Naive thymus-derived CD4-positive, alpha-beta T cell (primary cell): ENCODE results near the gene AGAP1. TPM values are rescaled to one million over a fixed set of nuclear protein-coding genes. Genes with fewer than 3 reads are reported as not detected.
A peak's percentile ranks its signal among the peaks of the same experiment; 100 is the strongest.

Experiments used
- ATAC-seq: fragments of 150-1000 bp; cut with Tn5 transposase; 2 replicates; pipeline ENCODE4 v1.10.0; 2021; ENCODE audit warnings: mild to moderate bottlenecking, moderate library complexity
- CTCF ChIA-PET: fragments of 350-600 bp; sonication (Branson Sonifier 250); formaldehyde crosslinking; loops from one replicate; lab custom pipeline; 2021; ENCODE audit warnings: antibody characterized with exemption; lab: Charles Lee
- POLR2A ChIA-PET: fragments of 350-600 bp; sonication (Branson Sonifier 250); formaldehyde crosslinking; loops from one replicate; lab custom pipeline; 2021; ENCODE audit warnings: antibody characterized with exemption, inconsistent platforms; lab: Charles Lee
- DNase-seq, 9 donors: peaks; one replicate each; pipeline versions ENCODE4 v3.0.0 to v3.0.0-alpha.2; 2020 to 2022; ENCODE audit warnings: mixed read lengths in 1 of 9
- H3K27ac ChIP-seq: one replicate; pipeline ENCODE4 v1.7.0; 2013; ENCODE audit warnings: mild to moderate bottlenecking, low read depth, low read length, moderate library complexity
- H3K27me3 ChIP-seq, 2 donors: one replicate each; pipeline ENCODE4 v1.7.0; 2013; ENCODE audit warnings: low read length in 2 of 2, mild to moderate bottlenecking in 2 of 2, moderate library complexity in 2 of 2; ENCODE audit not compliant: control insufficient read depth in 2 of 2, insufficient read depth in 2 of 2
- H3K36me3 ChIP-seq, 3 experiments: 1 replicate in 2 of 3; 2 replicates in 1 of 3; pipeline ENCODE4 v1.7.0; 2013; ENCODE audit warnings: low read length in 3 of 3, mild to moderate bottlenecking in 3 of 3, moderate library complexity in 1 of 3; ENCODE audit not compliant: insufficient read depth in 3 of 3, control insufficient read depth in 2 of 3
- H3K4me1 ChIP-seq, 2 donors: one replicate each; pipeline ENCODE4 v1.7.0; 2013; ENCODE audit warnings: low read length in 2 of 2, mild to moderate bottlenecking in 2 of 2, moderate library complexity in 1 of 2; ENCODE audit not compliant: control insufficient read depth in 2 of 2, insufficient read depth in 2 of 2
- H3K4me3 ChIP-seq: 2 replicates; pipeline ENCODE4 v1.7.0; 2013; ENCODE audit warnings: mild to moderate bottlenecking, low read length
- H3K9me3 ChIP-seq, 3 experiments: 1 replicate in 2 of 3; 2 replicates in 1 of 3; pipeline ENCODE4 v1.7.0; 2013; ENCODE audit warnings: low read length in 3 of 3; ENCODE audit not compliant: control insufficient read depth in 2 of 3
- H3K27ac Mint-ChIP-seq, 9 donors: one replicate each; pipeline ENCODE4 v1.8.0; 2020 to 2022; ENCODE audit warnings: mixed read lengths in 9 of 9, mild to moderate bottlenecking in 8 of 9, moderate library complexity in 5 of 9, inconsistent platforms in 2 of 9
- H3K27me3 Mint-ChIP-seq, 5 donors: one replicate each; pipeline ENCODE4 v1.8.0; 2021 to 2022; ENCODE audit warnings: mixed read lengths in 5 of 5, mild to moderate bottlenecking in 1 of 5
- H3K36me3 Mint-ChIP-seq, 5 donors: one replicate each; pipeline ENCODE4 v1.8.0; 2020 to 2022; ENCODE audit warnings: mixed read lengths in 5 of 5, mild to moderate bottlenecking in 3 of 5, inconsistent platforms in 1 of 5
- H3K4me1 Mint-ChIP-seq, 7 donors: one replicate each; pipeline ENCODE4 v1.8.0; 2020 to 2022; ENCODE audit warnings: mixed read lengths in 7 of 7, mild to moderate bottlenecking in 3 of 7, inconsistent platforms in 1 of 7
- H3K4me3 Mint-ChIP-seq, 10 donors: one replicate each; pipeline ENCODE4 v1.8.0; 2020 to 2022; ENCODE audit warnings: mild to moderate bottlenecking in 10 of 10, mixed read lengths in 10 of 10, moderate library complexity in 6 of 10, inconsistent platforms in 2 of 10
- H3K9me3 Mint-ChIP-seq, 11 donors: one replicate each; pipeline ENCODE4 v1.8.0; 2020 to 2022; ENCODE audit warnings: mixed read lengths in 11 of 11, mild to moderate bottlenecking in 4 of 11, inconsistent platforms in 1 of 11, moderate library complexity in 1 of 11
- intact Hi-C, 2 donors: fragments of 100-400 bp; cut with micrococcal nuclease; formaldehyde crosslinking; loops; one replicate each; pipeline ENCODE4 v1.15.1; 2023
- polyA plus RNA-seq, 2 donors: library from polyadenylated mRNA; unstranded; fragments of 300-500 nt; fragmentation: Illumina TruSeq; gene quantifications; one replicate each; pipeline ENCODE4 v1.2.3, GENCODE V29; 2021
- total RNA-seq, 6 experiments: library from RNA in 5 of 6; stranded (reverse) in 5 of 6; gene quantifications; 1 replicate in 5 of 6; 2 replicates in 1 of 6; pipeline ENCODE4 v1.2.3 and lab custom pipeline; 2021 to 2026

AGAP1 gene
- 1 to 10 TPM in 2 of 5 experiments, under 1 TPM in 3; 0.35 to 9.6 (median 0.85) TPM for total RNA-seq
- not detected for polyA plus RNA-seq
- not detected for total RNA-seq (lab: John Stamatoyannopoulos, UW)

DNA sequence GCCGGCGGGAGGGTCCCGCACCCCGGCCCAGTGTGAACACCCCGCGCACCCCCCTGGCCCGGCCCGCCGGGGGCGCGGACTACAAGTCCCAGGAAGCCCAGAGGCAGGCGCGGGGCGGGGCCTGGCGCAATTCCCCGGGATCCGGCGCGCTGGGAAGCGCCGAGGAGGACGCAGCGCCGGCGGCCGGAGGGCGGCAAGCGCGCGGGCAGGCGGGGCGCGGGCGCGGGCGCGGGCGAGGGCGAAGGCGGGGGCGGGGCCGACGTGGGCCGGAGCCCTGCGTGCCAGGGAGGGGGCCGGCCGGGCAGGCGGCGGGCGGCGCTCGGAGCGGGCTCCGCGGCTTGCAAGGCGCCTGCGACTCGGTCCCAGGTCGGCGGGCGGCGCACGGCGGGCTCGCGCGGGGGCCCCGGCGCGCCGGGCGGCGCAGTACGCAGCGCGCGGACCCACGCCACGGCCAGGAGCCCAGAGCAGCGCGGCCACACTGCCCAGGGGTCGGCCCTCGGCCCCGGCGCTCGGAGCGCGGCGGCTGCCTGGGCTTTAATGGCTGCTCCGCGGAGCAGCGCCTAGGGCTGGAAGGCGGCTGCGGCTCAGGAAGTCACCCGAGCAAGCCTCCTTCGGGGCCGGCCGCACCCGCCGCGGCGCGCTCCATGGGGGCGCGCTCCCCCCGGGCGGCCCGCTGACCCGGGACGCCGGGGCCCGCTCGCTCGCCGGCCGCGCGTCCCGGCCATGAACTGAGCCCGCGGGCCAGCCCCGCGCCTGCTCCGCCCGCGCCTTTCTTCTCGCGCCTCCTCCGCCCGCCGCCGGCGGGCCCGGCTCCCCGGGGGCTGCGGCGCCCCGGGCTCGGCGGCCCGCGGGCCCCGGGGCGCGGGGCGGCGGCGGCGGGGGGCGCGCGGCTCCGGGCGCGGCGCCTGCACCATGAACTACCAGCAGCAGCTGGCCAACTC, at the start of gene AGAP1:
AGAP1 (plus strand) TSS at position 269 of the 941 bp plus-strand sequence.
- CTCF ChIA-PET, result no interaction called here
- Histone ChIP-seq H3K27ac (no peak within 1 kb of the TSS), H3K4me3 (no peak within 1 kb of the TSS)

DNA sequence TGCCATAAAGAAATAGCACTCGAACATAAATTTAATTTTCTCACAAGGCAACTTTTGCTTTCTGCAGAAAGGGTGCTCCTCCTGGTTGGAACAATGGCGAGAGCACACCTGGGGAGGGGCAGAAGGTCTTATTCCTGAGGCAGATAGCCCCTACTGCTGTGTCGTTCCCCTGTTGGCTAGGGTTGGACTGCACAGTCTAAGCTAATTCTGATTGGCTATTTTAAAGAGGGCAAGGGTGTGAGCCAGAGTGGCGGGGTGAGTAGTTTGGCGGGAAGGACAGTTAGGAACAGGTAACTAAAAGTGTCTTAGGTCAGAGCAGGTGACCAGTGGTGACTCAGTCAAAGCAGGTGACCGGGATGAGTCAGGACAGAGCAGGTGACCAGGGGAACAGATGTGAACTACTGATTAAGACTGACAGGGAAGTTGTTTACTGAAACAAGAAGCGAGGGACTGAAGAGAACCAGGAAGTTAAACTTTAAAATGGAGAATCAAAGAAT, 49.7 kb upstream of the AGAP1 start:
- CTCF ChIA-PET, result no interaction called here
- no peak overlapping the region for H3K4me3 Mint-ChIP-seq
- Histone ChIP-seq H3K9me3 (no peaks in the 10 kb centered on the region), H3K36me3 (no peaks in the 10 kb centered on the region), H3K27me3 (no peaks in the 10 kb centered on the region), H3K4me3 (no peak overlapping the region), H3K27ac (no peak overlapping the region), H3K4me1 (no peaks in the 10 kb centered on the region)
- no peak overlapping the region for H3K27ac Mint-ChIP-seq
- H3K9me3 Mint-ChIP-seq, result peaks cover 0 to 5% (median 3%) of the 10 kb centered on the region in 11 donors
- ATAC-seq (no peak), DNase-seq (no peak)
- intact Hi-C loops, result no loop called here
- POLR2A ChIA-PET, result no interaction called here
- H3K27me3 Mint-ChIP-seq, result peaks cover 0 to 37% (median 8%) of the 10 kb centered on the region in 5 donors
- no peaks in the 10 kb centered on the region for H3K36me3 Mint-ChIP-seq
- H3K4me1 Mint-ChIP-seq, result no peaks in the 10 kb centered on the region

More for the DNA sequence above, at the start of gene AGAP1:
- Mint-ChIP-seq H3K9me3 (peaks cover 0 to 13% (median 3%) of the 10 kb centered on the region in 11 donors), H3K36me3 (peaks cover 0 to 8% (median 4%) of the 10 kb centered on the region in 5 donors), H3K27me3 (peaks cover 54 to 71% (median 66%) of the 10 kb centered on the region in 5 donors), H3K4me1 (peaks cover 2 to 26% (median 18%) of the 10 kb centered on the region in 7 donors), H3K4me3 (peak within 1 kb of the TSS; percentile 56 to 96 (median 78)), H3K27ac (peak within 1 kb of the TSS in 1 of 9 donors; percentile 46)
- POLR2A ChIA-PET, result no interaction called here
- Histone ChIP-seq H3K9me3 (no peaks in the 10 kb centered on the region), H3K4me1 (no peaks in the 10 kb centered on the region), H3K27me3 (peaks cover 0 to 6% of the 10 kb centered on the region in 2 donors), H3K36me3 (no peaks in the 10 kb centered on the region)
- DNase-seq (peak in 1 of 9 donors; percentile 33), ATAC-seq (no peak)
- intact Hi-C loops, result no loop called here

DNA sequence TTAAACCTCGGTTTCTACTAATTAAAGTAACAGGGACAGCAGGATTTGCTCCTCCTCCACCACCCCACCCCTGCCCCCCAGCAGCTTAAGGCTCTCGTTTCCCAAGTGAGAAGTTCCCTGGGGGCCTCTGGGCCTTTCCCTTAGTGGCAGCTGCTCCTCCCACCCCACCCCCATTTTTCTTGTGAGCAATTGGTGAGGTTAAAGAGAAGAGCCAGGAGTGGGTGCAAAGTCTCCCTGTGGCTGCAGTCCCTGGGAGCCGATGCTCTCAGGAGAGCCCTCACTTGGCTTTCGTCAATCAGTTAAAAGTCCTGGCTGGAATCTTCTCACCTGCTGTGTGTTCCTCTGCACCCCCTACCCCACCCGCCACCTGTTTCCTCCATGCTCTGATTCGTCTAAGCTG, 48.7 kb upstream of the AGAP1 start:
- DNase-seq, result no peak
- CTCF ChIA-PET, result no interaction called here
- intact Hi-C loops, result no loop called here
- H3K4me1 Mint-ChIP-seq, result no peaks in the 10 kb centered on the region
- H3K4me1 ChIP-seq, result no peaks in the 10 kb centered on the region
- no peaks in the 10 kb centered on the region for H3K36me3 ChIP-seq
- no peak overlapping the region for H3K27ac ChIP-seq
- H3K27ac Mint-ChIP-seq, result no peak overlapping the region
- peaks cover 0 to 32% (median 5%) of the 10 kb centered on the region in 5 donors for H3K27me3 Mint-ChIP-seq
- no peak for ATAC-seq
- no peaks in the 10 kb centered on the region for H3K27me3 ChIP-seq
- POLR2A ChIA-PET, result no interaction called here
- H3K36me3 Mint-ChIP-seq, result no peaks in the 10 kb centered on the region
- no peak overlapping the region for H3K4me3 Mint-ChIP-seq
- peaks cover 0 to 5% (median 2%) of the 10 kb centered on the region in 11 donors for H3K9me3 Mint-ChIP-seq
- no peaks in the 10 kb centered on the region for H3K9me3 ChIP-seq
- no peak overlapping the region for H3K4me3 ChIP-seq

DNA sequence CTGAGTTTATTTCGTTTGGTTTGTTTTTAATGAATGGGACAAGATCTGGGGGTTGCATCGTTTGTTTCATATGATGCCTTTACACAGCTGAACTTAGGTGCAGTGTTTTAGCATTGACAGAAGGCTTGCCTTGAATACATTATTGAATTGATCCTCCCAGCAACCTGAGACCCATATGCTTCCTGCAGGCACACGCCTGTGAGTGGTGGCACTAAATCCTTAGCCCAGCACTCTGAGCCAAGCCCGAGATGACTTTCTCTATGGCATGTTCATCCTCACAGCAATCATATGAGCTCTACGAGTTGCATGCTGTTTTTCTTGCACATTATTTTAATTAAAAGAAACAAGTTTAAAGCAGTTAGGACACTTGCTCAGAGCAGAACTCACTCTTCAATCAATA, 47.8 kb upstream of the AGAP1 start:
- Mint-ChIP-seq H3K36me3 (no peaks in the 10 kb centered on the region), H3K4me3 (no peak overlapping the region), H3K27ac (no peak overlapping the region), H3K9me3 (peaks cover 0 to 5% (median 2%) of the 10 kb centered on the region in 11 donors), H3K27me3 (peaks cover 0 to 30% (median 4%) of the 10 kb centered on the region in 5 donors), H3K4me1 (no peaks in the 10 kb centered on the region)
- Histone ChIP-seq H3K36me3 (no peaks in the 10 kb centered on the region), H3K4me1 (no peaks in the 10 kb centered on the region), H3K9me3 (no peaks in the 10 kb centered on the region), H3K27me3 (no peaks in the 10 kb centered on the region), H3K27ac (no peak overlapping the region), H3K4me3 (no peak overlapping the region)
- POLR2A ChIA-PET, result no interaction called here
- CTCF ChIA-PET, result interaction anchor here (0.7 kb wide), 1 partner anchor 356 kb away, joined by 7 read pairs; no protein-coding TSS in a partner anchor
- intact Hi-C loops, result no loop called here
- DNase-seq, result no peak
- ATAC-seq, result no peak

DNA sequence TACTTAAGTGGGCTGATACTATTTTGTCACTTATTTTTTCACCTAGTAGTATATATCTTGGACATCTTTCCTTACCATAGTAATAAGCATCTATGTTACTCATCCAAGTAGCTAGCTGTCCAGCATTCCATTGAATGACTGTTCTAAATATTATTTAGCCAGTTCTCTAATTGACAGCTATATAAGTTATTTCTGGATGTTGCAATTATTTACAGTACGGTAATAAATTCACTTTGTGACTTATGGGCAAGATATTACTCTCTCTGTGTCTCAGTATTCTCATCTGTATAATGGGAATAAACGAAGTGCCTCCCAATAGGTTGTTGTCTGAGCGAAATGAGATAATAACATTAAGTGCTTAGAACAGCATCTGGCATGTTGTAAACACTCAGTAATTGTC, 46.6 kb upstream of the AGAP1 start:
- no peaks in the 10 kb centered on the region for H3K36me3 ChIP-seq
- H3K9me3 ChIP-seq, result no peaks in the 10 kb centered on the region
- no peak overlapping the region for H3K4me3 Mint-ChIP-seq
- no peaks in the 10 kb centered on the region for H3K36me3 Mint-ChIP-seq
- no peaks in the 10 kb centered on the region for H3K4me1 ChIP-seq
- ATAC-seq, result no peak
- H3K4me1 Mint-ChIP-seq, result no peaks in the 10 kb centered on the region
- no peak overlapping the region for H3K4me3 ChIP-seq
- no peak overlapping the region for H3K27ac ChIP-seq
- no peak overlapping the region for H3K27ac Mint-ChIP-seq
- intact Hi-C loops, result no loop called here
- ChIA-PET POLR2A (no interaction called here), CTCF (interaction anchor here (0.6 kb wide), 1 partner anchor 740 kb away, joined by 3 read pairs; no protein-coding TSS in a partner anchor)
- peaks cover 0 to 36% (median 7%) of the 10 kb centered on the region in 5 donors for H3K27me3 Mint-ChIP-seq
- no peaks in the 10 kb centered on the region for H3K27me3 ChIP-seq
- no peak for DNase-seq
- peaks cover 0 to 5% (median 2%) of the 10 kb centered on the region in 11 donors for H3K9me3 Mint-ChIP-seq

GRCh38 chr2:235449568-235449967, 44.3 kb upstream of the AGAP1 start:
- H3K27me3 Mint-ChIP-seq, result peaks cover 0 to 46% (median 13%) of the 10 kb centered on the region in 5 donors
- H3K4me1 ChIP-seq, result no peaks in the 10 kb centered on the region
- no peaks in the 10 kb centered on the region for H3K9me3 ChIP-seq
- intact Hi-C loops, result no loop called here
- ChIA-PET POLR2A (no interaction called here), CTCF (no interaction called here)
- no peak overlapping the region for H3K27ac ChIP-seq
- H3K9me3 Mint-ChIP-seq, result peaks cover 0 to 3% (median 0%) of the 10 kb centered on the region in 11 donors
- no peak for DNase-seq
- H3K27me3 ChIP-seq, result no peaks in the 10 kb centered on the region
- H3K36me3 ChIP-seq, result no peaks in the 10 kb centered on the region
- no peak overlapping the region for H3K27ac Mint-ChIP-seq
- no peaks in the 10 kb centered on the region for H3K36me3 Mint-ChIP-seq
- H3K4me3 ChIP-seq, result no peak overlapping the region
- ATAC-seq, result no peak
- no peak overlapping the region for H3K4me3 Mint-ChIP-seq
- no peaks in the 10 kb centered on the region for H3K4me1 Mint-ChIP-seq
